DND-41 (cell line): ENCODE results near the gene KCNIP4.

Experiments used
- ATAC-seq: fragments of 200-7000 bp; cut with Tn5 transposase; 3 replicates; pipeline ENCODE4 v1.9.1; 2021; ENCODE audit warnings: low read depth; ENCODE audit not compliant: insufficient read depth
- DNase-seq: peaks from one replicate; pipeline ENCODE4 v3.0.0-alpha.2; 2020
- H2AFZ ChIP-seq: 2 replicates; pipeline ENCODE4 v1.6.0; 2012; ENCODE audit warnings: low read depth, low read length
- H3K27ac ChIP-seq: 2 replicates; pipeline ENCODE4 v1.5.1; 2012; ENCODE audit warnings: low read length, inconsistent platforms
- H3K27me3 ChIP-seq: fragments of 200-600 bp; sonication (generic); 2 replicates; pipeline ENCODE4 v1.6.0; 2012; ENCODE audit warnings: low read length, mild to moderate bottlenecking, inconsistent platforms; ENCODE audit not compliant: insufficient read depth, poor library complexity
- H3K36me3 ChIP-seq: 2 replicates; pipeline ENCODE4 v1.5.1; 2012; ENCODE audit warnings: low read length, inconsistent platforms; ENCODE audit not compliant: insufficient read depth
- H3K4me1 ChIP-seq: 2 replicates; pipeline ENCODE4 v1.5.1; 2012; ENCODE audit warnings: mild to moderate bottlenecking, low read length; ENCODE audit not compliant: insufficient read depth
- H3K4me2 ChIP-seq: 2 replicates; pipeline ENCODE4 v1.6.0; 2012; ENCODE audit warnings: mild to moderate bottlenecking, moderate library complexity, low read length, inconsistent platforms; ENCODE audit not compliant: insufficient read depth
- H3K4me3 ChIP-seq, 2 experiments: fragments of 200-600 bp in 1 of 2; shearing (Covaris generic) in 1 of 2; 2 replicates each; pipeline ENCODE4 v1.5.1; 2012 to 2016; ENCODE audit warnings: inconsistent platforms in 2 of 2, low read length in 2 of 2, mild to moderate bottlenecking in 2 of 2, low read depth in 1 of 2, moderate library complexity in 1 of 2
- H3K79me2 ChIP-seq: 2 replicates; pipeline ENCODE4 v1.6.0; 2012; ENCODE audit warnings: low read length, inconsistent platforms; ENCODE audit not compliant: insufficient read depth
- H3K9ac ChIP-seq: 2 replicates; pipeline ENCODE4 v1.6.0; 2012; ENCODE audit warnings: low read depth, mild to moderate bottlenecking, inconsistent platforms, low read length, moderate library complexity
- H3K9me3 ChIP-seq: 2 replicates; pipeline ENCODE4 v1.5.1; 2012; ENCODE audit warnings: low read length, moderate library complexity, mild to moderate bottlenecking, inconsistent platforms; ENCODE audit not compliant: insufficient read depth, severe bottlenecking
- H4K20me1 ChIP-seq: 2 replicates; pipeline ENCODE4 v1.6.0; 2012; ENCODE audit warnings: low read length; ENCODE audit not compliant: insufficient read depth
- EZH2 ChIP-seq: IDR thresholded peaks from 3 replicates; pipeline ENCODE4 v1.6.1; 2012; ENCODE audit warnings: borderline replicate concordance, low read depth, mild to moderate bottlenecking, moderate library complexity, low read length, inconsistent platforms; ENCODE audit not compliant: severe bottlenecking
- TF ChIP-seq, protein P1 (sequence below): IDR thresholded peaks from 2 replicates; pipeline ENCODE4 v1.5.1; 2012; ENCODE audit warnings: borderline replicate concordance, low read length, moderate library complexity, mild to moderate bottlenecking; ENCODE audit not compliant: poor library complexity, severe bottlenecking; ENCODE audit errors: extremely low read depth

The KCNIP4 gene

DNA sequence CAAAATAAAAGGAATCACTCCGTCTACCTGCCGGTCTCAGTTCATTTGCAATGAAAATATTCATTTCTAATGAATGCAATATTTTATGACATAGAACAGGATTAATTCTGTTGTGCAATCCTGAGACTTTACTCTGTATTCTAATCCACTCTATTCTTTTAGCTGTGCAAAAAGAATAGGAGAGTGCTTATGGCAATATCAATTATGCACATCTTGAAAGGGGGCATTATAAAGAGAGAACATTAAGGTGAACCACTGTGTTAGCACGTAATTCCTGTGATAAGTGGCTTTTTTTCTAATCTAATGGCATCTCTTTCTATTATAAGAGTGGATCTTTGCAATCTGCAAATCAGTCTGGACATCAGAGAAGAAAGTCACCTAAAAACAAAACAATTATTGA, 99.5 kb downstream of the KCNIP4 start:
- Histone ChIP-seq H3K36me3 (no peaks in the 10 kb centered on the region), H3K9ac (no peak overlapping the region), H3K4me2 (no peak overlapping the region), H3K27me3 (no peaks in the 10 kb centered on the region), H4K20me1 (no peaks in the 10 kb centered on the region), H3K4me1 (no peaks in the 10 kb centered on the region), H3K79me2 (no peaks in the 10 kb centered on the region), H3K9me3 (no peaks in the 10 kb centered on the region), H3K4me3 (no peak overlapping the region), H2AFZ (no peak overlapping the region), H3K27ac (no peak overlapping the region)
- TF ChIP-seq EZH2 = no peak
- TF ChIP-seq, protein P1, sequence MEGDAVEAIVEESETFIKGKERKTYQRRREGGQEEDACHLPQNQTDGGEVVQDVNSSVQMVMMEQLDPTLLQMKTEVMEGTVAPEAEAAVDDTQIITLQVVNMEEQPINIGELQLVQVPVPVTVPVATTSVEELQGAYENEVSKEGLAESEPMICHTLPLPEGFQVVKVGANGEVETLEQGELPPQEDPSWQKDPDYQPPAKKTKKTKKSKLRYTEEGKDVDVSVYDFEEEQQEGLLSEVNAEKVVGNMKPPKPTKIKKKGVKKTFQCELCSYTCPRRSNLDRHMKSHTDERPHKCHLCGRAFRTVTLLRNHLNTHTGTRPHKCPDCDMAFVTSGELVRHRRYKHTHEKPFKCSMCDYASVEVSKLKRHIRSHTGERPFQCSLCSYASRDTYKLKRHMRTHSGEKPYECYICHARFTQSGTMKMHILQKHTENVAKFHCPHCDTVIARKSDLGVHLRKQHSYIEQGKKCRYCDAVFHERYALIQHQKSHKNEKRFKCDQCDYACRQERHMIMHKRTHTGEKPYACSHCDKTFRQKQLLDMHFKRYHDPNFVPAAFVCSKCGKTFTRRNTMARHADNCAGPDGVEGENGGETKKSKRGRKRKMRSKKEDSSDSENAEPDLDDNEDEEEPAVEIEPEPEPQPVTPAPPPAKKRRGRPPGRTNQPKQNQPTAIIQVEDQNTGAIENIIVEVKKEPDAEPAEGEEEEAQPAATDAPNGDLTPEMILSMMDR = no peak
- DNase-seq = no peak
- no peak for ATAC-seq

DNA sequence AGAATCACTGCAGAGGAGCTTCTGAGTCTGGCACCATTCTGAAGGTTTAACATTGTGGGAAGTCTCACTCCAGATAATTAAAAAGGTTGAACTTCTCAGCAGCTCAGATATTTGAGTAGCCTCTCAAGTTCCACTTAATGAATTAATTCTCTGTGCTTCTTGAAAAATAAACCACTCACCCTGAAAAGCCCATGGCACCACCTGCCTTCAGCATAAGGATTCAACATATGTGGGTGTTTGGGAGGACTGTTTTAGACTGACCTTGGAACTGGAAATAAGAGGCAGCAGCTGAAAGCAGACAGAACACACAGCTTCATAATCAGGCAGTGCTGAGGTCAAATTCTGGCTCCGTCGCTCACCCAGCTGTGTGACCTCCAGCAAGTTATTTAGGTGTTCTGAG, 100.6 kb downstream of the KCNIP4 start:
- H3K79me2 ChIP-seq = no peaks in the 10 kb centered on the region
- TF ChIP-seq, protein P1 = no peak
- no peak for TF ChIP-seq EZH2
- H4K20me1 ChIP-seq = no peaks in the 10 kb centered on the region
- H3K4me3 ChIP-seq = no peak overlapping the region
- DNase-seq (no peak), ATAC-seq (no peak)
- no peaks in the 10 kb centered on the region for H3K9me3 ChIP-seq
- no peak overlapping the region for H3K9ac ChIP-seq
- H3K4me1 ChIP-seq = no peaks in the 10 kb centered on the region
- no peak overlapping the region for H3K4me2 ChIP-seq
- H3K36me3 ChIP-seq = no peaks in the 10 kb centered on the region
- H3K27ac ChIP-seq = no peak overlapping the region
- no peak overlapping the region for H2AFZ ChIP-seq
- H3K27me3 ChIP-seq = no peaks in the 10 kb centered on the region

DNA sequence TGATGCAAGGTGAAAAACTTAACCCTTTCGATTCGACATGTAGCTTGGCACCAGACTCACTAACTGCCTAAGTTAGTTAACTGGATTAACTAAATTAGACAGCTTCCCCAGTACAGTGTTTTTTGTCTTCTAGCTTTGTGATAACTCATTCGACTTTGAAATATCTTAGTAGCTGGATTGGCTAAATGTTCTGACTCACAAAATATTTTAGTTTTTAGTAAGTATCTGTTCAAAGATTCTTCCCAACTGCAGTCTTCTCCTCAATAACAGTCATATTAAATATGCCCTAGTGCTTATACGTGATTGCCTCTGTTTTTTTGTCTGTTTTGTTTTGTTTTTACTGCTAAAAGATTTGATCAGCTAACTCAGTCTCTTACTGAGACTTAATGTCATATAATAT, 102.9 kb downstream of the KCNIP4 start:
- H3K4me3 ChIP-seq = no peak overlapping the region
- no peaks in the 10 kb centered on the region for H3K27me3 ChIP-seq
- no peak for TF ChIP-seq EZH2
- TF ChIP-seq, protein P1 = no peak
- ATAC-seq (no peak), DNase-seq (no peak)
- no peaks in the 10 kb centered on the region for H3K9me3 ChIP-seq
- H3K27ac ChIP-seq = no peak overlapping the region
- H3K4me1 ChIP-seq = no peaks in the 10 kb centered on the region
- no peak overlapping the region for H3K9ac ChIP-seq
- no peak overlapping the region for H3K4me2 ChIP-seq
- H4K20me1 ChIP-seq = no peaks in the 10 kb centered on the region
- no peaks in the 10 kb centered on the region for H3K36me3 ChIP-seq
- no peak overlapping the region for H2AFZ ChIP-seq
- no peaks in the 10 kb centered on the region for H3K79me2 ChIP-seq

DNA sequence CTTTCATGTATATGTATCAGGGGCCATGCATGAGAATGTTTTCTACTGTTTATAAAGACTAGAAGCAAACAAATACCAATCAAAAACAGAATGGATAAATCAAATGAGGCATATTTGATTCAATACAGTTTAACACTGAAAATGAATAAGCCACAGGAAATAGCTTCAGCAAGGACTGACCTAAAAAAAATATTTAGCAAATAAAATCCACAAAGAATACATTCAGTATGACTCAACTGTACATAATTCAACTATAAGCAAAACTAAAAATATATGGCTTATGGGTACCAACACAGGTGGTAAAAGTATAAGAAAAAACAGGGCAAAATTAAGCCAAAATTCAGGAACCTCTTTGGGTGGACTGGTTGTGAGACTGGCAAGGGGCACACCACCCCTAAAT, 112.9 kb downstream of the KCNIP4 start:
- no peak overlapping the region for H2AFZ ChIP-seq
- H3K27ac ChIP-seq = no peak overlapping the region
- H3K36me3 ChIP-seq = no peaks in the 10 kb centered on the region
- H3K4me3 ChIP-seq = no peak overlapping the region
- H3K4me2 ChIP-seq = no peak overlapping the region
- no peaks in the 10 kb centered on the region for H3K4me1 ChIP-seq
- TF ChIP-seq EZH2 = no peak
- TF ChIP-seq, protein P1 = no peak
- ATAC-seq = no peak
- H3K79me2 ChIP-seq = no peaks in the 10 kb centered on the region
- H4K20me1 ChIP-seq = no peaks in the 10 kb centered on the region
- DNase-seq = no peak
- no peaks in the 10 kb centered on the region for H3K9me3 ChIP-seq
- no peaks in the 10 kb centered on the region for H3K27me3 ChIP-seq
- no peak overlapping the region for H3K9ac ChIP-seq
